RKO (cell line): ENCODE measurements around the gene CD59.
"Not testable (repeated sequence)": the region's sequence is repeated elsewhere in the genome, so short reads cannot be mapped to it uniquely, and the experiment has no call there.

Source experiments
- DNase-seq: peaks from one replicate; pipeline ENCODE4 v3.0.0-alpha.2; 2016; ENCODE audit warnings: low spot score

The CD59 gene

GRCh38 chr11:33742249-33742851 lies 6.1 kb upstream of the CD59 start:
- peak; percentile 59 for DNase-seq

- DNase-seq, result no peak
These were observed 5.6 kb upstream of the CD59 start for GRCh38 chr11:33741806-33742205.

- DNase-seq, result no peak
These were observed 1.2 kb upstream of the CD59 start for GRCh38 chr11:33737362-33737821.

DNA sequence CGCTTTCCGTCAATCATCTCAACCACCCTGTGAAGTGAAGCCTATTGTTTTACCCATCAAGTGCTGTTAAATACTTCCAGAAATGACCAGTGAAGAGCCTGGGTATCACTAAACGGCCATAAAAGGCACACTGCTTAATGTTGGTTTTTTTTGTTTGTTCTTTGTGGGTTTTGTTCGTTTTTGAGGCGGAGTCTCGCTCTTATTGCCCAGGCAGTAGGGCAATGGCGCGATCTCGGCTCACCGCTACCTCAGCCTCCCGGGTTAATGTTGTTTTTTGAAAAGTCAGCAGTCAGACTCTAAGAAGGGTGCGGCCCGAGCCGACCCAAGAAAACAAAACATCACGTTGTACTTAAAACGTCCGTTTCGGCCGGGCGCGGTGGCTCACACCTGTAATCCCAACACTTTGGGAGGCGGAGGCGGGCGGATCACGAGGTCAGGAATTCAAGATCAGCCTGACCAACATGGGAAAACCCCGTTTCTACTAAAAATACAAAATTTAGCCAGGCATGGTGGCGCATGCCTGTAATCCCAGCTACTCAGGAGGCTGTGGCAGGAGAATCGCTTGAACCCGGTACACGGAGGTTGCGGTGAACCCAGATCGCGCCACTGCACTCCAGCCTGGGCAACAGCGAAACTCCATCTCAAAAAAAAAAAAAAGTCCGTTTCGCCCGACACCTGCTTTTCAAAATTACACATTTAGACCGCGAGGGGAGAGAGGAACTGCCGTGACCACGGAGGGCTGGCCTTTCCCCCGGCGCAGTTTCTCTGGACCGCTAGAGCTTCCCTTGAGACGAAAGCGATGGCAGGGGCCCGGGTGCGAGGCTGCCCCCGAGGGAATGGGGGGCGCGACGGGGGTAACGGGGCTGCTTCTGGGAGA lies 714 bp downstream of the CD59 start:
- DNase-seq, result peak; percentile 47

- DNase-seq, result no peak
These were observed 1.6 kb downstream of the CD59 start for GRCh38 chr11:33734441-33735270.

DNA sequence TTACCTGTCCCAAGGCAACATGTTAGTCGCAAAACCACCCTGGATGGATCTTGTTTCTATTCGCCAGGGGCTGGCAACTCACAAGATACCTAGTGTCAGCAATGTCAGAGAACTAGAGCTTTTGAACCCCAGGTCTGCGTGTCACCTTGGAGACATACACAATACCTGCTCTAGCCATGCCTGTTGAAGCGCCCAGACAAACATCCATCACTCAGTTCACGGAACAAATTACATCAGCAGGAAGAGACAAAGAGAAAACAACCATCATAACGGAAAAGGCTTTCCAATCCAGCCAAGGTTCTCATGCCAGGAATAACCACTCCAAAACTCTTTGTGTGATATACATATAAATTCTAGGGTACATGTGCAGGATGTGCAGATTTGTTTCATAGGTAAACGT lies 2.2 kb downstream of the CD59 start:
- DNase-seq, result no peak

DNA sequence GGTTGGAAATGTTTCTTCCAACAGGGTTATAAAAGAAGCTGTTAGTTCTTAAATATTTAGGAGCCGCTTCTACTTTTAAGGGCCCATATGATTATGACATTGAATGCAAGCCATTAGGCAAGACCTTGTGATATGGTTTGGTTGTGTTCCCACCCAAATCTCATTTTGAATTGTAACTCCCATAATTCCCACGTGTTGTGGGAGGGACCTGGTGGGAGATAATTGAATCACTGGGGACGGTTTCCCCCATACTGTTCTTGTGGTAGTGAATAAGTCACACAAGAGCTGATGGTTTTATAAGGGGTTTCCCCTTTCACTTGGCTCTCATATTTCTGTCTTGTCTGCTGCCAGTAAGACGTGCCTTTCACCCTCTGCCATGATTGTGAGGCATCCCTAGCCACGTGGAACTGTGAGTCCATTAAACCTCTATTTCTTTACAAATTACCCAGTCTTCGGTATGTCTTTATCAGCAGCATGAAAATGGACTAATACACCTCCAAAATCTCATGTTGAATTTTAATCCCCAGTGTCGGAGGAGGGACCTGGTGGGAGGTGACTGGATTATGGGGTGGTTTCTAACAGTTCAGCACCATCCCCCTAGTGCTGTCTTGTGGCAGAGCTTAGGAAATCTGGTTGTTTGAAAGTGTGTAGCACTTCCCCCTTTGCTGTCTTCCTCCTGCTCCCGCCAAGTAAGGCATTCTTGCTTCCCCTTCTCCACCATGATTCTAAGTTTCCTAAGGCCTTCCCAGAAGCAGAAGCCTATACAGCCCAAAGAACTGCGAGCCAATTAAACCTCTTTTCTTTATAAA lies 4.3 kb downstream of the CD59 start:
- DNase-seq, result no peak

GRCh38 chr11:33730716-33731115 lies 5.5 kb downstream of the CD59 start:
- DNase-seq, result no peak

- not testable (repeated sequence) for DNase-seq
These were observed 7.1 kb downstream of the CD59 start for GRCh38 chr11:33729072-33729664.

GRCh38 chr11:33727539-33727938 lies 8.7 kb downstream of the CD59 start:
- DNase-seq, result not testable (repeated sequence)

DNA sequence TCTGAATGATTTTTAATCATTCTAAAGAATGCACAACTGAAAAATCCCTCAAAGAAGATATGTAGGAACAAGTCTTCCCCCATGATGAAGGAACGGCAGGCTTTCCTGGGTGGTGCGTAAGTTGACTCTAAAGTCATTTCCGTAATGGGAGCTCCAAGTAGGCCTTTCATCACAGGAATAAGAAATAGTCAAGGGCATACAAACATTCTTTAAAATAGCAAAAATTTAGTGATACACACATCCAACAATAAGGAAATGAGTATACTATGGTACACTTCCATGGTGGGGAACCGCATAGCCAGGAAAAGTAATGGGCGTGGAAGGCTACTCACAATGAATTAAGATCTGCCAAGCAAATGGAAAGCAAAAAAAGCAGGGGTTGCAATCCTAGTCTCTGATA lies 10.7 kb downstream of the CD59 start:
- no peak for DNase-seq

DNA sequence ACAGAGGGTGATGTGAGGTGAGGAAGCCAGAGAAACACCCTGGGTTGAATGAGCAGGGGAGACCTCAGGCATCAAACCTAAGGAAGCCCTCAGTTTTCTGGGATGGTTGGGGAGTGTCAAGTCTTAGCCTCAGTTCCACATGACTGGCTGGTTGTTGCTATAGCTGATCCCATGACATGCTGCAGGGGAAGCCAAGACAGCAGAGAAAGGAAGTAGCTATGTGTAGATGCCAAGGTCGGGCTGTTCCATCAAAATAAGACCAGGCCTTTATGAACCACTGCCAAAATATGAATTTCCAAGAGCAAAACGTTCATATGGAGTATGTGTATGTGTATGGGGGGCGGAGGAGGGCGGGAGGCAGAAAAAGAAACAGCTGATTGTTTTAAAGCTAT lies 11.6 kb downstream of the CD59 start:
- DNase-seq, result no peak

DNA sequence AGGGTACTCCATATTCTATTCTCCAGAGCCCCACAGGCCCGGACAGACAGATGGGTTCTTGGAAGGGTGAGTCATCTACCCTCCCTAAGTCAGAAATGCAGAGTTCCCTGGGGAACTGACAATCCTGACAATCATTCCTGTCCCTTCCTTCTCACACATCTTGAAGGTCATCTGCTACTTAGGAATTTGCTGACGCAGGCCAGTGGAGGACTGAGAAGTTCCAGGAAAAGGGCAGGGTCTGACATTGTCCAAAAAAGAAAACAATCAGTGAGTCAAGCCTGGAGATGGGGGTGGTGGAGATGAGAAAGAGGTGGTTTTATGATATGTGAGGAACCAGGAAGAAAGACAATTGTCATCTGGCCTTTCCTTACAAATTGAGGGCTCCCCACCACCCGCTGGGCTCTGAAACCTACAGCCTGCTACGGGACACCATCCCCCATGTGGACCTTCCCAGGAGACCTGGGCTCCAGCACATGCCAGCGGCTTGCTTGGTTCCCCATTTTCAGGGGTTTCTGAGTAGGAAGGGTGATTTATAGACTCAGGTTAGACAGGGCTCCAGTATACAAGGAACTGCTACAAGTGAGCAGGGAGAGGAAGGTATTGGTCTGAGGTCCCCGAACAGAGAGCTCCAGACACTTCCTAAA lies 12.9 kb downstream of the CD59 start:
- no peak for DNase-seq

DNA sequence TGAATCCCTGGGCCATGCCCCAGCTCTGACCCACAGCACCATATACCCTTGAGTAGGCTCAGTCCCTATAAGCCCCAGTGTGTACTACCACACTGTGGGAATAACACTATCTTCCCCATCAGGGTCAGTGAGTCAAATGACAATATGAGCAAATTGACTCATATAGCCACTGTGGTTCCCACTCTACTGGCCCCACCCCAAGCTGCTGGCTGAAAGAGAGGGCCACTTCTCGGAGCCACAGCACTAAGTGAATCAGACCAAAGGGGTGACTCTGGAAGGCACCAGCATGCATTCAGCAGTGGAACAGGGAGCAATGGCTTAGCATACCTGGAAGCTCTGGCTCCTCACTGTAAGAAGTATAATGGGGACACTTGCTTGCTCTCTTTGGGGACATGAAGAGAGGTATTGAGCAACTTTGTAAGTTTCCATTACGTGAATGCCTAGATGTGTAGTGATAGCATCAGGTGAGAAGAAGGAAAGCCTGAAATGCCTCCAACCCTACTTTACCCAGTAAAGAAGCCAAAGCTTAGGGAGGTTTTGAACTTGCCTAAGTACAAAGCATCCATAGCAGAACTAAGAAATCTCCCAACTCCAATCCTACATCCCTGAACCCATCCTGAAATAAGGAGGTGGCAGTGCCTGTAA lies 13.5 kb downstream of the CD59 start:
- DNase-seq, result no peak

- DNase-seq, result no peak
These were observed 14.2 kb downstream of the CD59 start for GRCh38 chr11:33721984-33722383.

- DNase-seq, result no peak
These were observed 14.8 kb downstream of the CD59 start for GRCh38 chr11:33721426-33721825.

- no peak for DNase-seq
These were observed 16.6 kb downstream of the CD59 start for GRCh38 chr11:33719587-33719986.

- DNase-seq, result no peak
These were observed 17.8 kb downstream of the CD59 start for GRCh38 chr11:33718440-33718839.

- DNase-seq, result no peak
These were observed 20.0 kb downstream of the CD59 start for GRCh38 chr11:33716243-33716642.

DNA sequence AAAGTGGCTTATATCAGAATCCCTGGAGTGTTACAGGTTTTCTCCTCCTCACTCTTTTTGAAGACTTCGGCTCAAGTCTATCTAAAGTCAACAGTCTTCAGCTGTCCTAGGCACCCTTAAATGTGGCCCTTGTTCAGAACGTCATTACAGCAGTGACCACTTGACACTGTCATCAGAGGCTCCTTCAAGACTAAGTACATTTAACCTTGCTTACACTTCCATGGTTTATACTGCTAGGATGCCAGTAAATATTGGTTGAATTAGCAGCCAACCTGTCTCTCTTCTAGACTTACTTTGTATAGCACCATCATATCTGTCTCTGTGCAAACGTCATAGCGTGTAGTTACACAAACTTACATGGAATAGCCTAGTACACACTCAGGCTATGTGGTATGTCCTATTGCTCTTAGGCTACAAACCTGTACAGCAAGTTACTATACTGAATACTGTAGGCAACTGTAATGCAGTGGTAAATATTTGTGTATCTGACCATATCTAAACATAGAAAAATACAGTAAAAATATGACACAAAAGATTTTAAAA lies 22.3 kb downstream of the CD59 start:
- DNase-seq, result no peak
